Measurements from ENCODE around the gene TMIGD1.

TMIGD1 gene

DNA sequence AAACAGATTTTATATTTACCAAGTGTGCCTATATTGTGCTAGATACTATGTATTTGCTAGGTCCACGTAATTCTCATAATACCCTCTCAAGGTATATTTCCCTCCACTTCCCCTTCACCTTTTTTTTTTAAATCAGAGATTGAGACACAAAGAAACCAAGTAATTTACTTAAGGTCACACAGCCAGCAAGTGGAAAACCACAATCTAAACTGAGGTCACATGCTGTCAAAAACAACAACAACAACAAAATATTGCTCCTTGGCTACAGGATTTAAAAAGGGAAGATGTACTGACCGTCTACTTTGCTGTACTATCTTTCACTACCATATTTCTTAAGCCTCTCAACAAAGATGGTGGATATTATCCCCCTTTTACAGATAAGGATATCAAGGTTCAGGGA is 57.9 kb downstream of the TMIGD1 start:
- ChIA-PET CTCF (no interaction called here), POLR2A (no interaction called here)
- DNase-seq, result no peak
- peaks cover 30 to 82% (median 48%) of the 10 kb centered on the region in 4 experiments for H3K36me3 ChIP-seq (ENCODE audit: control insufficient read depth in 4 of 4, insufficient read depth in 4 of 4, low read length in 3 of 4)
- no peaks in the 10 kb centered on the region for H3K4me1 ChIP-seq (ENCODE audit: control extremely low read depth in 1 of 4, control insufficient read depth in 4 of 4, insufficient read depth in 4 of 4, low read length in 3 of 4)
- H3K27ac ChIP-seq (ENCODE audit: insufficient read depth in 1 of 2, low read depth in 1 of 2, low read length in 2 of 2, poor library complexity in 1 of 2, severe bottlenecking in 2 of 2), result no peak overlapping the region
- no peaks in the 10 kb centered on the region for H3K9me3 ChIP-seq (ENCODE audit: control extremely low read depth in 1 of 5, control insufficient read depth in 4 of 5, insufficient read depth in 2 of 5, low read depth in 1 of 5, low read length in 4 of 5)
- no peak overlapping the region for H3K4me3 ChIP-seq (ENCODE audit: control insufficient read depth in 1 of 7, extremely low read depth in 1 of 7, insufficient read depth in 4 of 7, low read depth in 2 of 7, low read length in 6 of 7)
- no peaks in the 10 kb centered on the region for H3K27me3 ChIP-seq (replicated peaks in 2 of 5; ENCODE audit: control insufficient read depth in 4 of 5, insufficient read depth in 5 of 5, low read length in 4 of 5)
- 80% methylated on average over 1 of the region's 2 CpGs for WGBS (ENCODE audit: insufficient coverage)

DNA sequence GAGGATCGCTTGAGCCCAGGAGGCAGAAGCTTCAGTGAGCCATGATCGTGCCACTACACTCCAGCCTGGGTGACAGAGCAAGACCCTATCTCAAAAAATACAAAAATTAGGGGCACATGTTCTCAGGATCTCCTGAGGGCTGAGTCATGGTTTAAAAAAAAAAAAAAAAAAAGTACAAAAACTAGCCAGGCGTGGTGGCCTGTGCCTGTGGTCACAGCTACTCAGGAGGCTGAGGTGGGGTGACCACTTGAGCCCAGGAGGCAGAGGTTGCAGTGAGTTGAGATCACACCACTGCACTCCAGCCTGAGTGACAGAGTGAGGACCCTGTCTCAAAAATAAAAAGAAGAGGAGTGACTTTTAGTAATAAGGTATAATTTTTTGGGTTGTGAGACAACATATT is 59.0 kb downstream of the TMIGD1 start:
- DNase-seq, result no peak
- Histone ChIP-seq H3K4me1 (ENCODE audit: control extremely low read depth in 1 of 4, control insufficient read depth in 4 of 4, insufficient read depth in 4 of 4, low read length in 3 of 4) (no peaks in the 10 kb centered on the region), H3K27me3 (replicated peaks in 2 of 5; ENCODE audit: control insufficient read depth in 4 of 5, insufficient read depth in 5 of 5, low read length in 4 of 5) (no peaks in the 10 kb centered on the region), H3K27ac (ENCODE audit: insufficient read depth in 1 of 2, low read depth in 1 of 2, low read length in 2 of 2, poor library complexity in 1 of 2, severe bottlenecking in 2 of 2) (no peak overlapping the region), H3K36me3 (ENCODE audit: control insufficient read depth in 4 of 4, insufficient read depth in 4 of 4, low read length in 3 of 4) (peaks cover 28 to 76% (median 46%) of the 10 kb centered on the region in 4 experiments), H3K9me3 (ENCODE audit: control extremely low read depth in 1 of 5, control insufficient read depth in 4 of 5, insufficient read depth in 2 of 5, low read depth in 1 of 5, low read length in 4 of 5) (no peaks in the 10 kb centered on the region), H3K4me3 (ENCODE audit: control insufficient read depth in 1 of 7, extremely low read depth in 1 of 7, insufficient read depth in 4 of 7, low read depth in 2 of 7, low read length in 6 of 7) (no peak overlapping the region)
- ChIA-PET CTCF (no interaction called here), POLR2A (no interaction called here)
- WGBS (ENCODE audit: insufficient coverage), result no CpG with 5 or more reads among the region's 3 CpGs

DNA sequence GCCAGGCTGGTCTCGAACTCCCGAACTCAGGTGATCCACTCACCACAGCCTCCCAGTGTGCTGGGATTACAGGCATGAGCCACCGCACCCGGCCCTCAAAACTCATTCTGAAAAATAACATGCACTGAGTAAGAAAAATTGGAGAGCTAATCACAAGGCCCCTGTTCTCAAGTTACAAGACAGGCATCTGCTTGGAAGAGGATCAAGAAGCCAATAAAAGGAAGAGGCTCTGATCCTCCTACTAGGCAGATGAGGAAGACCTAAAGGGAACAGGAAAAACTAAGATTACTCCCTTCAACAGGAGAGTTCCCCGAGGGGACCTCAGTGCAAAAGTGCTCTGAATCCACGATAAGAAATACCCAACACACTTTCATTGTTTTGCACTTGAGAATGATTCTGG is 60.5 kb downstream of the TMIGD1 start:
- H3K4me1 ChIP-seq (ENCODE audit: control extremely low read depth in 1 of 4, control insufficient read depth in 4 of 4, insufficient read depth in 4 of 4, low read length in 3 of 4), result no peaks in the 10 kb centered on the region
- CTCF ChIA-PET, result interaction anchor here (0.7 to 1.6 kb wide), 3 partner anchors 23 to 148 kb away, joined by 3 to 5 read pairs (median 4); no protein-coding TSS in a partner anchor
- DNase-seq, result no peak
- H3K27me3 ChIP-seq (replicated peaks in 2 of 5; ENCODE audit: control insufficient read depth in 4 of 5, insufficient read depth in 5 of 5, low read length in 4 of 5), result no peaks in the 10 kb centered on the region
- no peak overlapping the region for H3K27ac ChIP-seq (ENCODE audit: insufficient read depth in 1 of 2, low read depth in 1 of 2, low read length in 2 of 2, poor library complexity in 1 of 2, severe bottlenecking in 2 of 2)
- WGBS (ENCODE audit: insufficient coverage), result 100% methylated on average over 2 of the region's 6 CpGs
- POLR2A ChIA-PET, result no interaction called here
- peaks cover 23 to 68% (median 42%) of the 10 kb centered on the region in 4 experiments for H3K36me3 ChIP-seq (ENCODE audit: control insufficient read depth in 4 of 4, insufficient read depth in 4 of 4, low read length in 3 of 4)
- H3K9me3 ChIP-seq (ENCODE audit: control extremely low read depth in 1 of 5, control insufficient read depth in 4 of 5, insufficient read depth in 2 of 5, low read depth in 1 of 5, low read length in 4 of 5), result no peaks in the 10 kb centered on the region
- no peak overlapping the region for H3K4me3 ChIP-seq (ENCODE audit: control insufficient read depth in 1 of 7, extremely low read depth in 1 of 7, insufficient read depth in 4 of 7, low read depth in 2 of 7, low read length in 6 of 7)

DNA sequence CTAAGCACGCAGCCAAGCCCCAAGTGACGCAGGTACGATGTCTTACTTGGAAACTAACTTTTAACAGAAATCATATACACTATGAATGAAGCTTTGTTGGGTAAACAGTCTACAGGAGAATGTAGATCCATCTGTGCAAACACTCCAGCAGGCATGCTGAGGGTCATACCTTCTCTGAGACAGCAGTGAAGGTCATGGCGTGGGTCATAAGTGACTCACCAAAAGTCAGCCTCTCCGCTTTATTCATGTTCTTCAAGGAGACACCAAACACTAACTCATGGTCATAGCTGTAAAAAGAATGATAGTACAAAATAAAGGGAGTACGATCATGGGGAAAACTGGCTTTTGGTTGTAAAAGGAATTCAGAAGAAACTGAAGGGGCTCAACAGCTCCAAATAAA is 62.8 kb downstream of the TMIGD1 start:
- ChIA-PET POLR2A (no interaction called here), CTCF (interaction anchor here (1.1 kb wide), 1 partner anchor 10 kb away, joined by 3 read pairs; no protein-coding TSS in a partner anchor)
- no peaks in the 10 kb centered on the region for H3K9me3 ChIP-seq (ENCODE audit: control extremely low read depth in 1 of 5, control insufficient read depth in 4 of 5, insufficient read depth in 2 of 5, low read depth in 1 of 5, low read length in 4 of 5)
- DNase-seq, result no peak
- H3K27me3 ChIP-seq (replicated peaks in 2 of 5; ENCODE audit: control insufficient read depth in 4 of 5, insufficient read depth in 5 of 5, low read length in 4 of 5), result no peaks in the 10 kb centered on the region
- no CpG with 5 or more reads among the region's 6 CpGs for WGBS (ENCODE audit: insufficient coverage)
- no peak overlapping the region for H3K27ac ChIP-seq (ENCODE audit: insufficient read depth in 1 of 2, low read depth in 1 of 2, low read length in 2 of 2, poor library complexity in 1 of 2, severe bottlenecking in 2 of 2)
- H3K36me3 ChIP-seq (ENCODE audit: control insufficient read depth in 4 of 4, insufficient read depth in 4 of 4, low read length in 3 of 4), result peaks cover 25 to 70% (median 46%) of the 10 kb centered on the region in 4 experiments
- H3K4me1 ChIP-seq (ENCODE audit: control extremely low read depth in 1 of 4, control insufficient read depth in 4 of 4, insufficient read depth in 4 of 4, low read length in 3 of 4), result no peaks in the 10 kb centered on the region
- H3K4me3 ChIP-seq (ENCODE audit: control insufficient read depth in 1 of 7, extremely low read depth in 1 of 7, insufficient read depth in 4 of 7, low read depth in 2 of 7, low read length in 6 of 7), result no peak overlapping the region

DNA sequence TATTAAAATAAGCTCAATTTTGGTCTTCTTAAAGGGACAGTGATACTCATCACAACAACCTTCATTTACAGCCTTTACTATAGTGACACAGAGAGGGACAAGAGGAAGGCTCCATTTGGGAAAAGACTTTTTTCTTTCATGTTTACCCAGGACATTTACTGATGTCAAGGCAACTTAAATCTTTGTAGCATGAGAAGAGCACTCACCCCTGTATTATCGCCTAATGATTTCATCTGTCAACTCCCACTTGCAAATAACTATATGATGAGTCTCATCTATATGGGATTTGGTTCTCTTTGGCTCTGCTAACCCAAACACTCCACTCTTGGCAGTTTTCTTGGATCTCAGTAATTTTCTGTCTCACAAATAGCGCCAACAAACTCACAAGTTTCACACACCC is 66.2 kb downstream of the TMIGD1 start:
- CTCF ChIA-PET, result interaction anchor here (1.4 kb wide), 1 partner anchor 12 kb away, joined by 3 read pairs; no protein-coding TSS in a partner anchor
- no peaks in the 10 kb centered on the region for H3K9me3 ChIP-seq (ENCODE audit: control extremely low read depth in 1 of 5, control insufficient read depth in 4 of 5, insufficient read depth in 2 of 5, low read depth in 1 of 5, low read length in 4 of 5)
- no CpG with 5 or more reads among the region's 2 CpGs for WGBS (ENCODE audit: insufficient coverage)
- POLR2A ChIA-PET, result no interaction called here
- peaks cover 16 to 70% (median 43%) of the 10 kb centered on the region in 4 experiments for H3K36me3 ChIP-seq (ENCODE audit: control insufficient read depth in 4 of 4, insufficient read depth in 4 of 4, low read length in 3 of 4)
- H3K27ac ChIP-seq (ENCODE audit: insufficient read depth in 1 of 2, low read depth in 1 of 2, low read length in 2 of 2, poor library complexity in 1 of 2, severe bottlenecking in 2 of 2), result no peak overlapping the region
- H3K4me1 ChIP-seq (ENCODE audit: control extremely low read depth in 1 of 4, control insufficient read depth in 4 of 4, insufficient read depth in 4 of 4, low read length in 3 of 4), result no peaks in the 10 kb centered on the region
- H3K4me3 ChIP-seq (ENCODE audit: control insufficient read depth in 1 of 7, extremely low read depth in 1 of 7, insufficient read depth in 4 of 7, low read depth in 2 of 7, low read length in 6 of 7), result no peak overlapping the region
- no peak for DNase-seq
- no peaks in the 10 kb centered on the region for H3K27me3 ChIP-seq (replicated peaks in 2 of 5; ENCODE audit: control insufficient read depth in 4 of 5, insufficient read depth in 5 of 5, low read length in 4 of 5)
